Measurements from ENCODE around the gene SMOC2. TPM values are rescaled to one million over a fixed set of nuclear protein-coding genes. Genes with fewer than 3 reads are reported as not detected.

The SMOC2 gene
- total and polyA plus RNA-seq, 12 donors: 6.6 to 39.1 (median 17.6) TPM

- Histone ChIP-seq H3K4me3 (peak overlapping the region in 4 of 10 donors; percentile 7 to 26 (median 14)), H3K4me1 (peaks cover 0 to 35% (median 8%) of the 10 kb centered on the region in 9 donors), H3K27me3 (peaks cover 0 to 7% (median 4%) of the 10 kb centered on the region in 7 donors), H3K9me3 (no peaks in the 10 kb centered on the region), H3K27ac (peak overlapping the region in 7 of 10 donors; percentile 46 to 69 (median 59)), H3K36me3 (no peaks in the 10 kb centered on the region)
- intact Hi-C loops (cut with DNase I): no loop called here
- DNase-seq: peak in 1 of 2 donors; percentile 59
- ATAC-seq: peak; percentile 43 to 67 (median 55)
- TF ChIP-seq CTCF (IDR thresholded peaks at IDR 0.05): no peak
- 42 to 49% methylated on average over 19 of the region's 19 CpGs for WGBS, 2 donors
Observed at GRCh38 chr6:168417679-168418557, 23.1 kb upstream of the SMOC2 start.

- Histone ChIP-seq H3K27ac (peak overlapping the region in 5 of 10 donors; percentile 58 to 69 (median 63)), H3K27me3 (peaks cover 0 to 7% (median 4%) of the 10 kb centered on the region in 7 donors), H3K4me1 (peaks cover 0 to 35% (median 8%) of the 10 kb centered on the region in 9 donors), H3K36me3 (no peaks in the 10 kb centered on the region), H3K4me3 (peak overlapping the region in 1 of 10 donors; percentile 7), H3K9me3 (no peaks in the 10 kb centered on the region)
- DNase-seq: no peak
- peak in 6 of 8 donors; percentile 29 to 52 (median 46) for ATAC-seq
- WGBS, 2 donors: 65 to 68% methylated on average over 7 of the region's 7 CpGs
- intact Hi-C loops (cut with DNase I): no loop called here
- no peak for TF ChIP-seq CTCF (IDR thresholded peaks at IDR 0.05)
Observed at GRCh38 chr6:168418711-168419121, 22.3 kb upstream of the SMOC2 start.

DNA sequence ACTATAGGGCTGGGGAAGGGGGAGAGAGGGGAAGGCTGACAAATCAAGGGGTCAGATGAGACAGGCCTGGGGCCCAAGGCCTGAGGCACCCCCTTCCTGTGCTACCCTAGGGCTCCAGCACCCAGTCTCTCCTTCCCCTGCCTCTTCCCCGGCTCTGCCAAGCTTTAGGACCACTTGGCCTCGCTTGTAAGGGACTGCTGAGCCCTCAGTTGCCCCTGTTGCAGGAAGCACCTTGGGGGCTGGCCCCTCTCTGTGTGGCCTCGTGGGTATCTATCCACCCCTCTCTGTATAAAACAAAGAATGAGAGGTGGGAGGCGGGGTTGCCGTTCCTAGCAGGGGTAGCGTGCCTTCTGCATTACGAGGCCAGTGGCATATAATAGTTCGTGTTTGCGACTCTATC, 21.4 kb upstream of the SMOC2 start:
- Histone ChIP-seq H3K4me3 (no peak overlapping the region), H3K27me3 (peaks cover 0 to 7% (median 4%) of the 10 kb centered on the region in 7 donors), H3K27ac (peak overlapping the region in 1 of 10 donors; percentile 7), H3K36me3 (no peaks in the 10 kb centered on the region), H3K4me1 (peaks cover 0 to 35% (median 8%) of the 10 kb centered on the region in 9 donors), H3K9me3 (no peaks in the 10 kb centered on the region)
- WGBS, 2 donors: 90 to 97% methylated on average over 9 of the region's 9 CpGs
- no peak for TF ChIP-seq CTCF (IDR thresholded peaks at IDR 0.05)
- intact Hi-C loops (cut with DNase I): no loop called here
- no peak for ATAC-seq
- DNase-seq: no peak

- H3K9me3 ChIP-seq: no peaks in the 10 kb centered on the region
- peaks cover 0 to 7% (median 0%) of the 10 kb centered on the region in 7 donors for H3K27me3 ChIP-seq
- intact Hi-C loops (cut with DNase I): no loop called here
- ATAC-seq (no peak), DNase-seq (no peak)
- H3K27ac ChIP-seq: no peak overlapping the region
- no peak overlapping the region for H3K4me3 ChIP-seq
- H3K4me1 ChIP-seq: peaks cover 0 to 32% (median 8%) of the 10 kb centered on the region in 9 donors
- TF ChIP-seq CTCF (IDR thresholded peaks at IDR 0.05): no peak
- no peaks in the 10 kb centered on the region for H3K36me3 ChIP-seq
- WGBS, 2 donors: 93% methylated on average over 9 of the region's 9 CpGs
Observed at GRCh38 chr6:168420084-168420483, 20.9 kb upstream of the SMOC2 start.
